NCI-H2171 (cell line): ENCODE results near the gene SPACA6.
"Not testable (repeated sequence)": the region's sequence is repeated elsewhere in the genome, so short reads cannot be mapped to it uniquely, and the experiment has no call there.

ENCODE experiments used
- DNase-seq: peaks from one replicate; lab custom pipeline; 2025; lab: John Stamatoyannopoulos, UW

Gene SPACA6

GRCh38 chr19:51693260-51693659 is at the start of gene SPACA6:
Gene SPACA6 (plus strand): TSS chr19:51693330. CDS start chr19:51693527, 197 bp downstream.
- DNase-seq: no peak

- DNase-seq: no peak
Observed at GRCh38 chr19:51644636-51645271, 48.4 kb upstream of the SPACA6 start.

GRCh38 chr19:51646730-51647129 is 46.4 kb upstream of the SPACA6 start, which contains the start of gene SIGLEC14:
Gene SIGLEC14 (minus strand): TSS chr19:51646825. CDS start chr19:51646759, 66 bp downstream.
- DNase-seq: not testable (repeated sequence)

GRCh38 chr19:51647318-51647717 is 45.8 kb upstream of the SPACA6 start:
- DNase-seq: no peak

GRCh38 chr19:51651216-51651846 is 41.8 kb upstream of the SPACA6 start:
- DNase-seq: no peak

GRCh38 chr19:51652266-51652665 is 40.9 kb upstream of the SPACA6 start:
- DNase-seq: no peak

GRCh38 chr19:51653162-51653561 is 40.0 kb upstream of the SPACA6 start:
- no peak for DNase-seq

- no peak for DNase-seq
Observed at GRCh38 chr19:51654783-51655182, 38.3 kb upstream of the SPACA6 start.

GRCh38 chr19:51660975-51661600 is 32.0 kb upstream of the SPACA6 start:
- peak; percentile 61 for DNase-seq

- no peak for DNase-seq
Observed at GRCh38 chr19:51663650-51664049, 29.5 kb upstream of the SPACA6 start.

- no peak for DNase-seq
Observed at GRCh38 chr19:51664131-51664530, 29.0 kb upstream of the SPACA6 start.

GRCh38 chr19:51664997-51665396 is 28.1 kb upstream of the SPACA6 start:
- DNase-seq: no peak

- DNase-seq: no peak
Observed at GRCh38 chr19:51668216-51668615, 24.9 kb upstream of the SPACA6 start.

GRCh38 chr19:51675911-51676565 is 17.1 kb upstream of the SPACA6 start:
- not testable (repeated sequence) for DNase-seq

- DNase-seq: no peak
Observed at GRCh38 chr19:51676566-51677083, 16.5 kb upstream of the SPACA6 start.

- DNase-seq: no peak
Observed at GRCh38 chr19:51680474-51680873, 12.7 kb upstream of the SPACA6 start.

GRCh38 chr19:51681286-51681941 is 11.7 kb upstream of the SPACA6 start:
- DNase-seq: no peak

- no peak for DNase-seq
Observed at GRCh38 chr19:51686171-51686570, 7.0 kb upstream of the SPACA6 start.

GRCh38 chr19:51687791-51688670 is 5.1 kb upstream of the SPACA6 start:
- no peak for DNase-seq

GRCh38 chr19:51688671-51689571 is 4.2 kb upstream of the SPACA6 start:
- DNase-seq: peak; percentile 50
